ENCODE measurements around the gene SIAE. TPM values are rescaled to one million over a fixed set of nuclear protein-coding genes. Genes with fewer than 3 reads are reported as not detected.
A peak's percentile ranks its signal among the peaks of the same experiment; 100 is the strongest.

SIAE gene, protein sequence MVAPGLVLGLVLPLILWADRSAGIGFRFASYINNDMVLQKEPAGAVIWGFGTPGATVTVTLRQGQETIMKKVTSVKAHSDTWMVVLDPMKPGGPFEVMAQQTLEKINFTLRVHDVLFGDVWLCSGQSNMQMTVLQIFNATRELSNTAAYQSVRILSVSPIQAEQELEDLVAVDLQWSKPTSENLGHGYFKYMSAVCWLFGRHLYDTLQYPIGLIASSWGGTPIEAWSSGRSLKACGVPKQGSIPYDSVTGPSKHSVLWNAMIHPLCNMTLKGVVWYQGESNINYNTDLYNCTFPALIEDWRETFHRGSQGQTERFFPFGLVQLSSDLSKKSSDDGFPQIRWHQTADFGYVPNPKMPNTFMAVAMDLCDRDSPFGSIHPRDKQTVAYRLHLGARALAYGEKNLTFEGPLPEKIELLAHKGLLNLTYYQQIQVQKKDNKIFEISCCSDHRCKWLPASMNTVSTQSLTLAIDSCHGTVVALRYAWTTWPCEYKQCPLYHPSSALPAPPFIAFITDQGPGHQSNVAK
- total RNA-seq (10 to 100 TPM; 26.3 to 37.1 TPM), polyA plus RNA-seq (10 to 100 TPM; 18.7 to 27.0 TPM)
- long read RNA-seq, donor 1, full-length matches to known transcripts = 5 of 10 reads
- long read RNA-seq, donor 1, partial matches to known transcripts = 5 of 10 reads
- long read RNA-seq, donor 1, other reads (novel, unspliced or antisense) = 0 of 10 reads
- long read RNA-seq, donor 2 = 0 reads
- long read RNA-seq, donor 3 = 0 reads
- long read RNA-seq, donor 4 = 0 reads
- long read RNA-seq, donor 5, partial matches to known transcripts = 28 of 37 reads
- long read RNA-seq, donor 5, other reads (novel, unspliced or antisense) = 7 of 37 reads

DNA sequence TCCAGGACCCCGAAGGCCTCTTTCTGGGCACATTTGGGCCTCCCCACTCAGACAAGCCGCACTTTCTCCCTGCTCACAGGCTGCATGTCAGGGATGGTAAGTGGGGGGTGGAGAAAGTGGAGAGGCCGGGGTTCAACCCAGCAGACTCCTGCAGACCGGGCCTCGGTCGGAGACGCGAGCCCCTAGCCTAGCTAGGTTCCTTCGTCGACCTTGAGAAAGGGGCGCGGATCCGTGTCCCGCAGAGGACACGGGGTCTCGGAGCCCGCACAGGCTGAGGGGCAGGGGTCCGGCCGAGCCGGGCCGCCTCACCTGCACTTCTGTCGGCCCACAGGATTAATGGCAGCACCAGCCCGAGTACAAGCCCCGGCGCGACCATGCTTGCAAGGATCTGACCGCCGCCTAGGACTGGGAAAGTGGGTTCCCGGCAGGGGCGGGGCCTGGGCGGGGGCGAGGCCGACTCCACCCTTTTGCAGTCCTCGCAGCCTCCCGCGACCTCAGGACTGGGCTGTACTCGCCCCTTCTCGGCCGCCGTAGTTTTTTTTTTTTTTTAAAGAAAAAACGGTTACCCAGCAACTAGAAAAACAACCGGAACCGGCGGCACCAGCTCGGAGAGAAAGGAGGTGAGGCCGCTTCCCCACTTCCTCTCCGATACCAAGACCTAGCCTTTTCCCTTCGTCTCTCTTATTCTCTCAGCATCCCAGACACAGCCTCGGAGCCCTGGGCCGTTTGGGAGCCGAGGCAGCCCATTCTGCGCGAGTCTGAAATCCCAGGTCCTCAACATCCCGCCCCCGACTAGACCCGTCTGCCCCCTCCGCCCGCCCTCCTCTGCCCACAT is at the start of gene SIAE, which contains the start of gene SPA17:
Gene SIAE (minus strand): TSS at position 407 of the 835 bp plus-strand sequence. CDS start 31 bp downstream, at position 376.
Gene SPA17 (plus strand): TSS at position 572 of the 835 bp plus-strand sequence. CDS start 1,361 bp downstream, outside the sequence.
- H3K9me3 ChIP-seq (ENCODE audit: control insufficient read depth in 4 of 4, insufficient read depth in 3 of 4, low read length in 3 of 4) = no peaks in the 10 kb centered on the region
- peak within 1 kb of the TSS; percentile 77 for H3K4me3 ChIP-seq
- TF ChIP-seq, protein P1, sequence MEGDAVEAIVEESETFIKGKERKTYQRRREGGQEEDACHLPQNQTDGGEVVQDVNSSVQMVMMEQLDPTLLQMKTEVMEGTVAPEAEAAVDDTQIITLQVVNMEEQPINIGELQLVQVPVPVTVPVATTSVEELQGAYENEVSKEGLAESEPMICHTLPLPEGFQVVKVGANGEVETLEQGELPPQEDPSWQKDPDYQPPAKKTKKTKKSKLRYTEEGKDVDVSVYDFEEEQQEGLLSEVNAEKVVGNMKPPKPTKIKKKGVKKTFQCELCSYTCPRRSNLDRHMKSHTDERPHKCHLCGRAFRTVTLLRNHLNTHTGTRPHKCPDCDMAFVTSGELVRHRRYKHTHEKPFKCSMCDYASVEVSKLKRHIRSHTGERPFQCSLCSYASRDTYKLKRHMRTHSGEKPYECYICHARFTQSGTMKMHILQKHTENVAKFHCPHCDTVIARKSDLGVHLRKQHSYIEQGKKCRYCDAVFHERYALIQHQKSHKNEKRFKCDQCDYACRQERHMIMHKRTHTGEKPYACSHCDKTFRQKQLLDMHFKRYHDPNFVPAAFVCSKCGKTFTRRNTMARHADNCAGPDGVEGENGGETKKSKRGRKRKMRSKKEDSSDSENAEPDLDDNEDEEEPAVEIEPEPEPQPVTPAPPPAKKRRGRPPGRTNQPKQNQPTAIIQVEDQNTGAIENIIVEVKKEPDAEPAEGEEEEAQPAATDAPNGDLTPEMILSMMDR (IDR thresholded peaks at IDR 0.05; ENCODE audit: control extremely low read depth, extremely low read depth) = no peak
- H3K9ac ChIP-seq (ENCODE audit: insufficient read depth in 1 of 2, low read length in 2 of 2) = peak within 1 kb of the TSS; percentile 67 to 89
- peaks cover 0 to 24% (median 3%) of the 10 kb centered on the region in 5 donors for H3K4me1 ChIP-seq (ENCODE audit: control insufficient read depth in 5 of 5, insufficient read depth in 5 of 5, low read length in 5 of 5)
- 1% methylated on average over 55 to 58 of the region's 58 CpGs for WGBS, 2 donors
- H3K27me3 ChIP-seq (ENCODE audit: control insufficient read depth in 3 of 3, insufficient read depth in 3 of 3, low read length in 2 of 3) = no peaks in the 10 kb centered on the region
- DNase-seq = peak; percentile 97
- H3K27ac ChIP-seq (ENCODE audit: low read depth in 1 of 2, low read length in 1 of 2) = peak within 1 kb of the TSS; percentile 79 to 88
- ATAC-seq (ENCODE audit: insufficient read depth, low FRiP score) = peak; percentile 97
- H3K36me3 ChIP-seq (ENCODE audit: control insufficient read depth in 4 of 4, insufficient read depth in 4 of 4, low read length in 4 of 4) = no peaks in the 10 kb centered on the region

DNA sequence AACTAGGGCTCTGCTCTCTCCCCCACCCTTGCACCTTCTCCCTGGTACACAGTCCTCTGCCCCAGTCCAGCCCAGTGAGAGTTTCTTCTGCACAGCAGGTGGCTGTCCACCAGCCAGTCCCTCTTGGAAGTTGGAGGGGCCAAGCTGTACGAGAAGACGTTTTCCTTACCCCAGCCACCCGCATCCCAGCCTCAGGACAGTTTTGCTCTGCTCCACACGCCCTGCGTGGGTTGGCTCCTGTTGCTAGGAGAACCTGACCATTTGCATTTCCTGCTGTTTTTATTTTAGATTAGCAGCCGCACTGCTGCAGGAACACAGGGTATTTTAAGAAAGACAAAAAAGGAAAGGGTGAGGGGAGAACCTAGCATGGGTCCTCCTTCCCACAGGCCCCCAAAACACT is 48.6 kb upstream of the SIAE start:
- Histone ChIP-seq H3K36me3 (ENCODE audit: control insufficient read depth in 4 of 4, insufficient read depth in 4 of 4, low read length in 4 of 4) (no peaks in the 10 kb centered on the region), H3K27me3 (ENCODE audit: control insufficient read depth in 3 of 3, insufficient read depth in 3 of 3, low read length in 2 of 3) (peaks cover 0 to 57% (median 25%) of the 10 kb centered on the region in 3 donors), H3K9ac (ENCODE audit: insufficient read depth in 1 of 2, low read length in 2 of 2) (no peak overlapping the region), H3K4me1 (ENCODE audit: control insufficient read depth in 5 of 5, insufficient read depth in 5 of 5, low read length in 5 of 5) (peaks cover 4 to 29% (median 14%) of the 10 kb centered on the region in 5 donors), H3K27ac (ENCODE audit: low read depth in 1 of 2, low read length in 1 of 2) (no peak overlapping the region), H3K9me3 (ENCODE audit: control insufficient read depth in 4 of 4, insufficient read depth in 3 of 4, low read length in 3 of 4) (no peaks in the 10 kb centered on the region), H3K4me3 (no peak overlapping the region)
- TF ChIP-seq, protein P1 (IDR thresholded peaks at IDR 0.05; ENCODE audit: control extremely low read depth, extremely low read depth) = no peak
- DNase-seq = no peak
- no peak for ATAC-seq (ENCODE audit: insufficient read depth, low FRiP score)
- 33 to 46% methylated on average over 6 of the region's 6 CpGs for WGBS, 2 donors

DNA sequence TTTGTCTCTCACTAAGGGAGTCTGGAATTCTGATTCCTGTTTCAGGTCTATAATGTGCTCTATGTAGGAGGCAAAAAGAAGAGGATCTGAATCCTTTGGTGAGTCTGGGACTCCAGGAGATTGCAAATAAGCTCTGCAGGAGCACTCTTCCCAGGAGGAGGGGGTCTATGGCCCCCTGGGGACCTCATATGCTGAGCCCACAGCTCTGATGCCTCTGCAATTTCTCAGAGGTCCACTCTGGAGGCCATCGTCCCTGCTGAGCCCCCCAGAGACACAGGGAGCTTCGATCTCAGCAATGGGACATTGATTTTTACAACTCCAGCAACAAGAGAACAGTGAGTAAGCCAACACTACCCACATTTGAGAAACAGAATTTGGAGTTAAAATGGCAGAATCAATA is 46.0 kb upstream of the SIAE start:
- Histone ChIP-seq H3K9me3 (ENCODE audit: control insufficient read depth in 4 of 4, insufficient read depth in 3 of 4, low read length in 3 of 4) (no peaks in the 10 kb centered on the region), H3K4me3 (no peak overlapping the region), H3K27ac (ENCODE audit: low read depth in 1 of 2, low read length in 1 of 2) (no peak overlapping the region), H3K9ac (ENCODE audit: insufficient read depth in 1 of 2, low read length in 2 of 2) (no peak overlapping the region), H3K27me3 (ENCODE audit: control insufficient read depth in 3 of 3, insufficient read depth in 3 of 3, low read length in 2 of 3) (peaks cover 0 to 58% (median 25%) of the 10 kb centered on the region in 3 donors), H3K36me3 (ENCODE audit: control insufficient read depth in 4 of 4, insufficient read depth in 4 of 4, low read length in 4 of 4) (no peaks in the 10 kb centered on the region), H3K4me1 (ENCODE audit: control insufficient read depth in 5 of 5, insufficient read depth in 5 of 5, low read length in 5 of 5) (peaks cover 0 to 13% (median 4%) of the 10 kb centered on the region in 5 donors)
- DNase-seq (no peak), ATAC-seq (ENCODE audit: insufficient read depth, low FRiP score) (no peak)
- TF ChIP-seq, protein P1 (IDR thresholded peaks at IDR 0.05; ENCODE audit: control extremely low read depth, extremely low read depth) = no peak
- 80 to 85% methylated on average over 2 of the region's 2 CpGs for WGBS, 2 donors

All from lung (tissue), 16 donors.